Neural cell (in vitro differentiated cells): ENCODE measurements around the gene PROCA1. TPM values are rescaled to one million over a fixed set of nuclear protein-coding genes. Genes with fewer than 3 reads are reported as not detected.

Source experiments
- H2AFZ ChIP-seq: fragments of 200-600, 300-800 bp; sonication (generic), shearing (Covaris generic); 2 replicates; pipeline ENCODE4 v1.6.0; 2014; ENCODE audit warnings: low read depth, mild to moderate bottlenecking, antibody characterized with exemption, low read length, moderate library complexity
- H3F3A ChIP-seq: fragments of 200-600 bp; shearing (Covaris generic); 2 replicates; pipeline ENCODE4 v1.6.1; 2016; ENCODE audit warnings: mild to moderate bottlenecking, moderate library complexity, mixed read lengths, antibody characterized with exemption, low read length; ENCODE audit not compliant: insufficient read depth, poor library complexity, severe bottlenecking
- H3K27ac ChIP-seq: fragments of 200-600, 300-800 bp; sonication (generic), shearing (Covaris generic); 2 replicates; pipeline ENCODE4 v1.5.1; 2014; ENCODE audit warnings: mild to moderate bottlenecking, low read length, moderate library complexity
- H3K27me3 ChIP-seq: fragments of 300-800, 200-600 bp; sonication (generic), shearing (Covaris generic); 2 replicates; pipeline ENCODE4 v1.6.0; 2014; ENCODE audit warnings: mild to moderate bottlenecking, low read depth, low read length, moderate library complexity; ENCODE audit not compliant: insufficient read depth
- H3K36me3 ChIP-seq: fragments of 300-800, 200-600 bp; sonication (generic), shearing (Covaris generic); 2 replicates; pipeline ENCODE4 v1.5.1; 2014; ENCODE audit warnings: mild to moderate bottlenecking, antibody characterized with exemption, low read length, moderate library complexity; ENCODE audit not compliant: insufficient read depth
- H3K4me2 ChIP-seq: fragments of 300-800, 200-600 bp; sonication (generic), shearing (Covaris generic); 2 replicates; pipeline ENCODE4 v1.6.0; 2014; ENCODE audit warnings: mild to moderate bottlenecking, low read length
- H3K4me3 ChIP-seq: fragments of 300-800, 200-600 bp; sonication (generic), shearing (Covaris generic); 2 replicates; pipeline ENCODE4 v1.5.1; 2014; ENCODE audit warnings: mild to moderate bottlenecking, low read length, moderate library complexity
- H3K79me2 ChIP-seq: fragments of 200-600 bp; shearing (Covaris generic); replicated peaks from 2 replicates; pipeline ENCODE4 v1.6.0; 2014; ENCODE audit warnings: mild to moderate bottlenecking, low read length, moderate library complexity; ENCODE audit not compliant: insufficient read depth
- H3K9ac ChIP-seq: fragments of 300-800, 200-600 bp; sonication (generic), shearing (Covaris generic); 2 replicates; pipeline ENCODE4 v1.6.1; 2016; ENCODE audit warnings: mild to moderate bottlenecking, low read length, mixed read lengths
- H3K9me2 ChIP-seq: fragments of 200-600 bp; shearing (Covaris generic); 2 replicates; pipeline ENCODE4 v1.6.1; 2016; ENCODE audit warnings: mild to moderate bottlenecking, low read length, mixed read lengths; ENCODE audit not compliant: insufficient read depth
- H3K9me3 ChIP-seq: fragments of 200-600, 300-800 bp; sonication (generic), shearing (Covaris generic); 2 replicates; pipeline ENCODE4 v1.6.1; 2016; ENCODE audit warnings: mild to moderate bottlenecking, mixed run types, low read length, moderate library complexity, mixed read lengths
- H4K20me1 ChIP-seq: fragments of 200-600 bp; shearing (Covaris generic); 2 replicates; pipeline ENCODE4 v1.6.1; 2016; ENCODE audit warnings: mild to moderate bottlenecking, mixed run types; ENCODE audit not compliant: insufficient read depth
- CTCF ChIP-seq: fragments of 450-650 bp; IDR thresholded peaks from 2 replicates; pipeline ENCODE4 v1.5.1; 2014; ENCODE audit warnings: antibody characterized with exemption, mild to moderate bottlenecking, moderate library complexity; ENCODE audit not compliant: poor library complexity, severe bottlenecking
- EP300 ChIP-seq: fragments of 450-650 bp; conservative IDR thresholded peaks from 2 replicates; pipeline ENCODE4 v1.6.1; 2014; ENCODE audit warnings: antibody characterized with exemption, mild to moderate bottlenecking, moderate library complexity; ENCODE audit not compliant: poor library complexity, severe bottlenecking
- EZH2 ChIP-seq: fragments of 200-600, 300-800 bp; shearing (Covaris generic), sonication (generic); IDR thresholded peaks from 2 replicates; pipeline ENCODE4 v1.6.1; 2014; ENCODE audit warnings: antibody characterized with exemption, low read length, borderline replicate concordance, mild to moderate bottlenecking; ENCODE audit not compliant: insufficient read depth, poor library complexity, severe bottlenecking
- MXI1 ChIP-seq: fragments of 450-650 bp; conservative IDR thresholded peaks from 2 replicates; pipeline ENCODE4 v1.6.1; 2014; ENCODE audit warnings: antibody characterized with exemption, mild to moderate bottlenecking; ENCODE audit not compliant: poor library complexity, severe bottlenecking
- POLR2AphosphoS5 ChIP-seq: IDR thresholded peaks from 2 replicates; pipeline ENCODE4 v1.6.1; 2012
- RAD21 ChIP-seq: fragments of 450-650 bp; conservative IDR thresholded peaks from 2 replicates; pipeline ENCODE4 v1.6.1; 2014; ENCODE audit warnings: antibody characterized with exemption, mild to moderate bottlenecking, moderate library complexity
- REST ChIP-seq: IDR thresholded peaks from 2 replicates; pipeline ENCODE4 v1.6.1; 2012; ENCODE audit warnings: borderline replicate concordance
- SMC3 ChIP-seq: fragments of 450-650 bp; conservative IDR thresholded peaks from 2 replicates; pipeline ENCODE4 v1.6.1; 2014; ENCODE audit warnings: antibody characterized with exemption, mild to moderate bottlenecking, moderate library complexity; ENCODE audit not compliant: poor library complexity
- TAF1 ChIP-seq: IDR thresholded peaks from 2 replicates; pipeline ENCODE4 v1.6.1; 2012; ENCODE audit warnings: low read depth
- polyA plus RNA-seq: library from polyadenylated mRNA; depleted of rRNA; stranded (reverse); fragments of >200 nt; gene quantifications from 2 replicates; pipeline ENCODE4 v1.2.3, GENCODE V29; 2014

Gene PROCA1
- polyA plus RNA-seq, 1 donor from 2014 or later = 20.7 TPM

GRCh38 chr17:28705728-28706334 is 5.9 kb downstream of the PROCA1 start:
- Histone ChIP-seq H3F3A (peaks cover 3% of the 10 kb centered on the region), H3K9ac (no peak overlapping the region), H3K27me3 (no peaks in the 10 kb centered on the region), H3K36me3 (no peaks in the 10 kb centered on the region), H3K4me3 (no peak overlapping the region), H3K27ac (no peak overlapping the region), H3K79me2 (no peaks in the 10 kb centered on the region), H2AFZ (no peak overlapping the region), H3K9me2 (no peaks in the 10 kb centered on the region), H4K20me1 (no peaks in the 10 kb centered on the region), H3K9me3 (no peaks in the 10 kb centered on the region), H3K4me2 (no peak overlapping the region)
- no peak for TF ChIP-seq EZH2
- TF ChIP-seq SMC3 = no peak

GRCh38 chr17:28705074-28705659 is 6.5 kb downstream of the PROCA1 start:
- H3F3A ChIP-seq = peaks cover 3% of the 10 kb centered on the region
- no peaks in the 10 kb centered on the region for H3K27me3 ChIP-seq
- peaks cover 3% of the 10 kb centered on the region for H3K36me3 ChIP-seq
- no peaks in the 10 kb centered on the region for H4K20me1 ChIP-seq
- H3K9me3 ChIP-seq = no peaks in the 10 kb centered on the region
- H3K27ac ChIP-seq = no peak overlapping the region
- no peak overlapping the region for H2AFZ ChIP-seq
- H3K4me3 ChIP-seq = no peak overlapping the region
- no peak overlapping the region for H3K9ac ChIP-seq
- no peaks in the 10 kb centered on the region for H3K9me2 ChIP-seq
- H3K4me2 ChIP-seq = no peak overlapping the region
- TF ChIP-seq REST = no peak
- TF ChIP-seq RAD21 = no peak
- TF ChIP-seq TAF1 = no peak
- no peak for TF ChIP-seq SMC3
- no peak for TF ChIP-seq EP300
- no peak for TF ChIP-seq EZH2
- TF ChIP-seq MXI1 = no peak
- no peak for TF ChIP-seq POLR2AphosphoS5
- no peak for TF ChIP-seq CTCF
- no peaks in the 10 kb centered on the region for H3K79me2 ChIP-seq
